Measurements from ENCODE around the gene CSTB.

The CSTB gene

GRCh38 chr21:43797415-43797814 is 21.3 kb upstream of the CSTB start:
- H3K4me3 ChIP-seq (ENCODE audit: low read depth, low read length) = no peak overlapping the region
- TF ChIP-seq, protein P1, sequence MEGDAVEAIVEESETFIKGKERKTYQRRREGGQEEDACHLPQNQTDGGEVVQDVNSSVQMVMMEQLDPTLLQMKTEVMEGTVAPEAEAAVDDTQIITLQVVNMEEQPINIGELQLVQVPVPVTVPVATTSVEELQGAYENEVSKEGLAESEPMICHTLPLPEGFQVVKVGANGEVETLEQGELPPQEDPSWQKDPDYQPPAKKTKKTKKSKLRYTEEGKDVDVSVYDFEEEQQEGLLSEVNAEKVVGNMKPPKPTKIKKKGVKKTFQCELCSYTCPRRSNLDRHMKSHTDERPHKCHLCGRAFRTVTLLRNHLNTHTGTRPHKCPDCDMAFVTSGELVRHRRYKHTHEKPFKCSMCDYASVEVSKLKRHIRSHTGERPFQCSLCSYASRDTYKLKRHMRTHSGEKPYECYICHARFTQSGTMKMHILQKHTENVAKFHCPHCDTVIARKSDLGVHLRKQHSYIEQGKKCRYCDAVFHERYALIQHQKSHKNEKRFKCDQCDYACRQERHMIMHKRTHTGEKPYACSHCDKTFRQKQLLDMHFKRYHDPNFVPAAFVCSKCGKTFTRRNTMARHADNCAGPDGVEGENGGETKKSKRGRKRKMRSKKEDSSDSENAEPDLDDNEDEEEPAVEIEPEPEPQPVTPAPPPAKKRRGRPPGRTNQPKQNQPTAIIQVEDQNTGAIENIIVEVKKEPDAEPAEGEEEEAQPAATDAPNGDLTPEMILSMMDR (IDR thresholded peaks at IDR 0.05; ENCODE audit: low read depth, low read length) = no peak

DNA sequence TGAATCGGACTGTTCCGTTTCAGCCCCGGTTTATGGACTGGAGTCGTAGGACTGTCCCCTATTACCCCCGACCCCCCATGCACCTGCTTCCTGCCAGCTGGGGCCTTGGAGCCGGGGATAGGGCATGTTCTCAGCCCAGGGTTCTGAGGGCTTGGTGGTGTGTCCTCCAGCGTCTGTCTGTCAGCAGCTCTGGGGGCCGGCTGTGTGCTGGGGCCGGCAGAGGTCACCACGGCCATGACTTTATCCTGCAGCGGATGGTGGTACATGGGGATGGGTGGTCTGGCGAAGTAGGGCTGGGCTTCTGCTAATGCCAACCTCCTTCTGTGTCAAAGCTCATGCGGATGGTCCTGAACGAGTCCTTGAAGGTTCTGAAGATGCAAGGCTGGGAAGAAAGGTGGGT is 18.7 kb upstream of the CSTB start:
- TF ChIP-seq, protein P1 (IDR thresholded peaks at IDR 0.05; ENCODE audit: low read depth, low read length) = no peak
- H3K4me3 ChIP-seq (ENCODE audit: low read depth, low read length) = no peak overlapping the region

DNA sequence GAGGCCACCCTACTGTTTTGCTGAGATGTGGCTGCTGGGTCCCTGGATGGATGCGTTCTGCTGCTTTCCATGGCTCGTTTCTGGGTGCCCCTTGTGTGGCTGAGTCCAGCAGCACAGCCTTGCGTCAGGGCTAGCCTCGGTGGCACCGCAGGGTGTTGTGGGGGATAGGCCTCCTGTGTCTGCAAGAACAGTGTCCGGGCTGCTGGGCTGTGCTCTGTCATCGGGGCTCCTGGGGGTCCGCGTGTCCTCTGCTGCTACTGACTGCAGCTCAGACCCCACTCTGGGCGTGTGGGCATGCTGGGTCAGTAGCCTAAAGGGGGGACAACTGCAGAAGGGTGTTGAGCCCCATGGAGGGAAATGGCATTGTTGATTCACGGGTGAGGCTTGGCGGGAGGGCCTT is 18.2 kb upstream of the CSTB start:
- H3K4me3 ChIP-seq (ENCODE audit: low read depth, low read length) = no peak overlapping the region
- TF ChIP-seq, protein P1 (IDR thresholded peaks at IDR 0.05; ENCODE audit: low read depth, low read length) = no peak

DNA sequence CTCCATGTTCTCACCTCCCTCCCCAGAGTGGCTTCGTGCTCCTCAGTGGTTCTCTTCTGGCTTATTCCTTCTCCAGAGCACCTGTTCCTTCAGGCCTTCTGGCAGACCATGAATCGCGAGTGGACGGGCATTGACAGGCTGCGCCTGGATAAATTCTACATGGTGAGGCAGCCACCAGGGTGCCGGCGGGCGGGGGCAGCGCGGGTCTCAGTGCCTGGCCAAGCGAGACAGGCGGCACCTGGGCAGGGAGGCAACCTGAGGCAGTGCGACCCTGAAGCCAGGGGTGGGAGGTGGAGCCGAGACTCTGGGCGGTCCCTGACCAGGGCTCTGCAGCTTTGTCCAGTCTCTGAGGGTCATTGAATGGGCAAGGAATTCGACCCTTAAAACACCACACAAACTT is 17.1 kb upstream of the CSTB start:
- no peak overlapping the region for H3K4me3 ChIP-seq (ENCODE audit: low read depth, low read length)
- TF ChIP-seq, protein P1 (IDR thresholded peaks at IDR 0.05; ENCODE audit: low read depth, low read length) = no peak

DNA sequence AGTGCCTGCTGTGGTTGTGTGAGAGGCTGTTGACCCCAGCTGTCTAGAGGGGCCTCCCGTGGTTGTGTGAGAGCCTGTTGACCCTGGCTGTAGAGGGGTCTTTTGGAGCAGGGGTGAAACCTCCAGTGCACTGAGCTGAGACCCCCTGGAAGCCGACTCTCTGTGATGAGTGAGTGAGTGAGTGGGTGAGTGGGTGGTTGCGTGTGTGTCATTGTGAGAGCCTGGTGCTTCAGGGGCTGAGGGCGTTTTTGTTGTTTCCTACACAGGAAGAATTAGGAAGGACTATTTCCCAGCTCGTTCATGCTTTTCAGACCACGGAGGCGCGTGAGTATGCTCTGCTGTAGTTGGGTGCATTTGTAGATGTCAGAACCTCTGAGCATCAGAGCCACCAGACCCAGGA is 16.3 kb upstream of the CSTB start:
- TF ChIP-seq, protein P1 (IDR thresholded peaks at IDR 0.05; ENCODE audit: low read depth, low read length) = no peak
- no peak overlapping the region for H3K4me3 ChIP-seq (ENCODE audit: low read depth, low read length)

- peak overlapping the region; percentile 85 for H3K4me3 ChIP-seq (ENCODE audit: low read depth, low read length)
- TF ChIP-seq, protein P1 (IDR thresholded peaks at IDR 0.05; ENCODE audit: low read depth, low read length) = no peak
Observed at GRCh38 chr21:43790010-43790524, 14.0 kb upstream of the CSTB start.

GRCh38 chr21:43789276-43790009 is 13.3 kb upstream of the CSTB start, which contains the start of gene RRP1:
RRP1 (plus strand) TSS chr21:43789577; CDS start chr21:43789630, 53 bp downstream.
- H3K4me3 ChIP-seq (ENCODE audit: low read depth, low read length) = peak within 1 kb of the TSS; percentile 85
- TF ChIP-seq, protein P1 (IDR thresholded peaks at IDR 0.05; ENCODE audit: low read depth, low read length) = peak; percentile 86
